ENCODE measurements around the gene SLC16A3.

Gene SLC16A3

GRCh38 chr17:82224666-82225065 is 4.2 kb upstream of the SLC16A3 start:
- DNase-seq: no peak

- DNase-seq: no peak
Observed at GRCh38 chr17:82225368-82226029, 3.3 kb upstream of the SLC16A3 start.

DNA sequence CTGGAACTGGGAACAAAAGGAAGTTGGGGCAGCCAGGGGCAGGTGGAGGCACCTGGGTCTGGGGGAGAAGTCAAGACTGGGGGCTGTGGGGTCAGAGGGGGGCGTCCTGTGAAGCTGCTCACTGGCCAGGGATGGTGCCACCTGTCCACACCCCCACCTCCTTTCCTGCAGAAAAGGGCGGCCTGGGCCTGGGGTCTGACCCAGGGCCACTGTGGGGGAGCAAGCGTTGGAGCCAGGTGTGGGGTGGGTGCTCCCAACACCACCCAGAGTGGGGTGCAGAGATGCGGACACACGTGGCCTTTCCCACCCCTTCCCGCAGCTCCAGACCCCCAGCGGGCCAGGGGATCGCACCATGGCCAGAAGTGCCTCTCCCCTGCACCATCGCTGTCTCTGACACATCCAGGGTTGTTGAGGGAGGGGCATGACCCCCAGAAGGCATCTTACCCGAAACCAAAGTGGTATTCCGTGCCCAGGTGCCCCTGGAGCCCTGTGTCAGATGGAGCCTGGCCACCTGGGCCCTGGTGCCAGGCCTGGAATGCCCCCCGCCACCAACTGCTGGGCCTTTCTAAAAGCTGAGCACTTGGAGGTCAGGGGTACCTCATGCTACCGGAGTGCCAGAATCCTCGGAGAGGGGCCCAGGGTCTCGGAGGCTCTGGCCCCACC is 2.6 kb upstream of the SLC16A3 start:
- no peak for DNase-seq

DNA sequence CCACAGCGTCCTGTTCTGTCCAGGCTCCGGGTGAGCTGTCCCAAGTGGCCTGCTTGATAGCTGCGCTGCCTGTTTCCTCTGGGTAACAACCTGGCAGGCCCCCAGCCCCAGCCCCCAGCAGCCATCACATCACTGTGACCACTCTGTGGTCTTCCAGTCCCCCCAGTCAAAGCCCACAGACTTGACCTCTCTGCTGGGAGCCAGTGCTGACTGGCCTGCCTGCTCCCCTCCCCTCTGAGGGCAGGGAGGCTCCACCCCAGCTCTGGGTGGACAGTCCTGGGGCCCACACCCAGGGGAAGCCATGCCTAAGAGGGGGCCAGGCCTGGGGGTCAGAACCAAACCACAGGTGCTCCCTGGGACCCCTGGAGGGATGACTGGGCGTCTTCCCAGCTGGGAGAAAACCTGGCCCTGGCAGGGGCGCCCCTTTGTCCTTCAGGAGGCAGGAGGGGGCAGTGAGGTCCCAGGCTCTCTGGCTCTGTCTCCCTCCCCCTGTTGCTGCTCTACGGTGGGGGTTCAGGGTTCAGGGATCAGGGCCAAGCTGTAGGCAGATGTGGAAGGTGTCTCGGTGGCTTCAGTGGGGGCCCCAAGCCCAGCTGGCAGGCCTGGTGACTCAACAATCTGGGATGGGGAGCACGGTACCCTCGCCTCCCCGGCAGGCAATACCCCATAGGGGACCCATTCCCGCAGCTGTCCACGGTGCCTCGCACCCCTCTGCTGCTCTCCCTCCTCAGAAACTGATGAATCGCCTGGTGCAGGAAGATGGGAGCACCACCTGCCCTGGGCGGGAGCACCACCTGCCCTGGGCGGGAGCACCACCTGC is 1.8 kb upstream of the SLC16A3 start:
- no peak for DNase-seq

DNA sequence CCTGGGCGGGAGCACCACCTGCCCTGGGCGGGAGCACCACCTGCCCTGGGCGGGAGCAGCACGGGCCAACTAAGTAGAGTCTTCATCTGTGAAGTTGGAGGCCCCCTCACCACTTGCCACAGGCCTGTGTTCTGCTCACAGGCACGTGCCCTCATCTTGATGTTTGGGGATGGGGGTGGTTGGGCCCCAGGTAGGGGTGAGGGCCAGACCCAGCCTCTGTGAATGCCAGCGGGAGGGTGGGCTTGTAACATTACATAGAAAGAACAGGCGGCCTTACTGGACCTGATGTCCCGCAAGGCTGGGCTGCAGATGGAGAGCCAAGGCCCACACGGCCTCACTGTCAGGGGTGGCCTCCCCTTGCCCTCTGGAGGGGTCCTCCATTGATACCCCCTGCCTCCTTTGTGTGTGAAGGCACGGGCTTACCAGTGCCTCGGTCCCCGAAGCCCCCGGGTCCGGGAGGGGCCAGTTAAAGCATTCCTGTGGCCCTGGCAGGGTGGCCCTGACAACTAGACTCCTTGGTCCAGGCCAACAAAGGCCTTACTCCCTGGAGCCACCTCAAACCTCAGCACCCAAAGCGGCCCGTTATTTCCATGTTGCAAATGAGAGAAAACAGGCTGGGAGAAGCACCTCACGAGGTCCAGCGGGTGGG is 1.1 kb upstream of the SLC16A3 start:
- DNase-seq: no peak

GRCh38 chr17:82228278-82228841 is 482 bp upstream of the SLC16A3 start:
- peak; percentile 47 for DNase-seq

- DNase-seq: no peak
Observed at GRCh38 chr17:82229698-82230608, 1.1 kb downstream of the SLC16A3 start.

GRCh38 chr17:82230609-82231311 is 1.9 kb downstream of the SLC16A3 start:
- peak; percentile 49 for DNase-seq

DNA sequence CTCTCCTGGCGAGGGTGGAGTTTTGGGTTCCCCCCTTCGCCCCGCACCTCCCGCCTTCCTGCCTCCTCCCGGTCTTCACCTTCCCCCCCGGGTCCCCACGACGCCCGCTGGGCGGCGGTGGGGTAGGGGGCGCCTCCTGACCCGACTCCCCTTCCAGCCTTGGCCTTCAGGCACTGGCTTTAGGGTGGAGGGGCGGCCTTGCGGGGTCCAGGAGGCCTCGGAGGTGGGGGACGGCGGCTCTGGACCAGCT is 2.4 kb downstream of the SLC16A3 start:
- DNase-seq: no peak

DNA sequence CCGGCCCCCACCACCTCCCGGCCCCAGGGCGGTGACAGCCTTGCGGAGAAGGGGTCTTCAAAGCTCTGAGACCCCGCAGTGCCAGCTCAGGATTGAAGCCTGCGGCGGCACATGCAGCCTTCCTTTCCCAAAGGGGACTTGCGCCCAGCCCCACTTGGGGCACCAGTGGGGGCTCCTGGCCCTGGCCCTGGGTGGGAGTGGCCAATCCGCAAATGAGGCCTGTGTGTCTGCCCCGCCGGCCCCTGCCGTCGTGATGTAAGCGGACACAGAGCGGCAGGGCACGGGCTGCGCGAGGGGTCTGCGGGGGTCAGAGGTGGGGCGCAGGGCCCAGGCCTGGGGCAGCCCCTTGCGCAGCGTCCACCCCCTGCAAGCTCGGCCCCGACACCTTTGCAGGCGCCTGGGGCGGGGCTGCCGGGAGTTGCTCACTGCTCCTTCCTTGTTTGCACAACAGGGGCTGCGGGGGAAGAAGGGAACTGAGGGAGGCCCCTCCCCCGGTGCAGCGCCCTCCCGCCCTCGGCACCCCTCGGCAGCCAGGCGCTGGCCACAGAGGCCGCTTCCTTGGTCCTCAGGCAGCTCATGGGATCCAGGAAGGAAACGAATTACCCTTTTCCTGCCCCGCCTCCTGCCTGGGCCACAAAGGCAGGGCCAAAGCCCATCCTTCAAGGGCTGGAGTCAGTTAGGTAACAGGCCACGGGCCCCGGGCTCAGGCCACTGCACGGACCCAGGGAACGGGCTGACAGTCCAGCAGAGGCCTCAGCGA is 2.9 kb downstream of the SLC16A3 start:
- DNase-seq: no peak

GRCh38 chr17:82232322-82232820 is 3.5 kb downstream of the SLC16A3 start:
- no peak for DNase-seq

DNA sequence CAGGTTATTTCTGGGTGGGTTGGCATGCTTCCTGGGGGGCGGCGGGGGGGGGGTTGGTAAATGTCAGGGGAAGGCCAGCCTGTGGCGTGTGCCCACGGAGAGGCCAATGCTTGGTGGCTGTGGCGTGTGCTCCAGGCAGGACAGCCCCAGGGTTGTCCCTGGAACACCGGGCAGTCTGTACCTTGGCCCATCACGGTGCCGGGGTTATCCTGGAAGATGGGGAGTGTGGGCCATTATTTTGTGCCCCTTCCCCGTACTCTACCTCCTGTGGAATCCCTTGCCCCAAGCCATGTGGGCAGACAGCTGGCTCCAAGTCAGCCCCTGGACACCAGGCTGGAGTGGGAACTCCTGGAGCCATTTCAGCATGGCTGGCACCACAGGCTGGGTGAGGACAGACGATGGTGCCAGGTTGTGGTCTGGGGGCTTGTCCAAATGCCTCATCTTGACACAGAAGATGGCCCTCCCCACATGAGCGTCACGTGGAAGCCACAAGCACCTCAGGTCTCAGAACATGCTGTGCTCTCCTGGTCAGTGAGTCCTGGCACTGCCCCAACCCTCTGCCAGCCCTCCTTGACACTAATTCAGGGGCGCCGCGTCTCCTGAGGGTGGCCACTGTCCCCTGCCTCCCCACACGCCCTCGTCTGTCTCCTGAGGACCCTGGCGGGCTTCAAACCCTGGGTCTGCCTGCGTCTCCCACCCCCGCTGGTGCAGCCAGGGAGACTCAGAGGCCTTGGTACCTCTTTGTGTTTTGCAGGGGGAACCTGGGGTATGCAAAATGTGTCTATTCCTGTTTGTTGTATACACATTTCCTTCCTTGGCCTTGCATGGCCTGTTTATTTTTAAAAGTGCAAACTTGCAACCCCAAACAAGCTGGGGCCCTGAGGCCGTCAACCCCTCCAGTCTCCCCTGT is 4.3 kb downstream of the SLC16A3 start:
- no peak for DNase-seq

DNA sequence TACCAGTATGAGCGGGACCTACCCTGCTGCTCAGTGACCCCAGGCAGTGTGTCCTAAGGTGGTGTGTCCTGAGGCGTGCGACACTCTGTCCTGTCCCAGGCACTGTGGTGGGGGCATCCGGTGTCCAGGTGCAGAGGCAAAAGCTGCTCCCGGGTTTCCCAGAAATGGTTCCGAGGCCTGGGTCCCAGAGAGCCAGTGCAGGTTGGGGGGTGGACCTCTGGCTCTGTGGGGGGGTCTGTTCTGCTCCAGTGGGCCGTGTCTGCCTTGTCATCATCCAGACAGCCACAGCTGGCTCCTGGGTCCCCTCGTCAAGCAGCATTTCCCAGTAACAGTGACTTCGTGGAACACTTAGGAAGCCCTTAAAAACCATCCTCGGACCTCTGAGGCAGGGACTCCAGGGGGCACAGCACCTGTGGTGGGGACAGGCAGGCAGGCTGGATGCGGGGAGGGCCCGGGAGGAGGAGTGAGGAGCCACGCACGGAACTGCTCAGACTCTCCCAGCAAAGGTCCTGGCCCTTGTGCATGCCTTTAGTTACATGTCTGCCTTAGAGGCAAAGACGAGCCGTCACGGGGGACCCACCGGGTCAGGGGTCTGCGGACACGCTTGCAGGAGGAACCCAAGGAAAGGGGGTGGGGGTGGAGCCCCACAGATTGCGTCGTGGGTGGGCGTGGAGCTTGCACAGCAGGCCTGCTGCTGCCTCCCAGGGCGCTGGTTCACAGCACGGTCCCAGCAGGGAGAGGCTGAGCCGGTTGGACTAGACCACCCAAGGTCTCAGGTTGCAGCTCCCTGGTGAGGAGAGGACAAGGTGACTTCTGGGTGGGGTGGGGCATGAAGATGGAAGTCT is 5.6 kb downstream of the SLC16A3 start:
- DNase-seq: no peak

DNA sequence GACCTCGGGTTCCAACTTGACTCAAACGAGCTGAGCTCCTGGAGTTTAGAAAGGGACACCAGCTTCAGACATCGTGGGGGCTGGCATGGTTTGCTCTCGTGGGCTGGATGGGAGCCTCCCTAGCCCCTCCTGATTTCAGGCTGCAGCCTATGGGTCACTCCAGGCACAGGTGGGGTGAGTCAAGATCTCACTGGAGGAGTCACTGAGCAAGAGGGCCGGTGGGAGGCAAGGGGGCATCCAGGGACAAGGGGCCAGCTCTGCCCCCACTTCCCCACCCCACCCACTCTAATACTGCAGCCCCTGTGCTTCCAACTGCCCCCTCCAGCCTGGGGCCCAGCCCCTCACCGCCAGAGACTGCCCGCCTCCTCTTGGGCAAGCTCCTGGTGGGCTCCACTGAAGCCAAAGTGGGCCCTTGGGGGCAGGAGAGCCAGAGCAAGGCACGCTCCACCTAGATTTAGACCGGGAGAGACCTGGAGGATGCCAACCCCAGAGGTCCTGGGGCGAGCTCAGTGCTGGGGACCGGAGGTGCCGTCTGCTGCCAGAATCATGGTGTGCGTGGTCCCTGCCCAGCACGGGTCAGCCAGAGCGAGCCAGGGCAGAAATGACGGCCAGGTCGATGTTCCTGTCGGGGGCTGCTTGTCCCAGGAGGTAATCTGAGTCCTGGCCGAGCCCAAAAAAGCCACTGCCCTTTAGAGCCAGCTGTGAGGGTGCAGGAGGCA is 6.4 kb downstream of the SLC16A3 start:
- DNase-seq: no peak

- DNase-seq: no peak
Observed at GRCh38 chr17:82235775-82236141, 6.9 kb downstream of the SLC16A3 start.

DNA sequence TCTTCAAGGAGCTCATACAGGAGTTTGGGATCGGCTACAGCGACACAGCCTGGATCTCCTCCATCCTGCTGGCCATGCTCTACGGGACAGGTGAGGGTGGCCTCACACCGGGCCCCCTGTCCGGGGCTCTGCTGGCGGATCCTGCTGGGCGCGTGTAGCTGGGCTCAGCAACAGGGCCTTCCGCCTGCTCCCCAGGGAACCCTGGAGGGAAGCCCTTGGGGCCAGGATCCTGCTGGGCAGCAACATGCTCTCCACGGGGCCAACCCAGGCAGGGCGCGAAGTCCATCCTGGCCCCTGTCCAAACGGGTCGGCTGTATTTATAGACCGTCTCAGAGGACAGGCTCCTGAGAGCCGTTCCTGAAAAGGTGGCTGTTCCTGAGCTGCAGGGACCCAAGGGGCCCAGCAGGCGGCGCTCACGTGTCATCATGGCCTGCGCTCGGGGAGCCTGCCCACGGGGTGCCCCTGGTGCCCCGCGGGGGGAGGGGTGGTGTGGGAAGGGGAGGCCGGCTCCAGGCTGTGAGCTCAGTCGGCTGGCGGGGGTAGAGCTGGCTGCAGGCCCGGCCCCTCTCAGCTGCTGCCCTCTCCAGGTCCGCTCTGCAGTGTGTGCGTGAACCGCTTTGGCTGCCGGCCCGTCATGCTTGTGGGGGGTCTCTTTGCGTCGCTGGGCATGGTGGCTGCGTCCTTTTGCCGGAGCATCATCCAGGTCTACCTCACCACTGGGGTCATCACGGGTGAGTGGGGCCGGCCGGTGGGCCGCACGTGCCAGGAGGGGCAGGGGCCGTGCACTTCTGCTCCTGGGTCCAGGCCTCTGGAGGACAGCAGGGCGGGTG is 7.5 kb downstream of the SLC16A3 start:
- DNase-seq: peak; percentile 72

Data from activated naive CD4-positive, alpha-beta T cell treated with anti-CD3 and anti-CD28 coated beads, Interleukin-2, amount 50 U/mL, for 16 hours (primary cell).